Choroid plexus epithelial cell (primary cell): Measurements from ENCODE around the gene GLB1L.

Experiments used
- DNase-seq: peaks from one replicate; pipeline ENCODE4 v3.0.0-alpha.2; 2010; ENCODE audit warnings: low read depth
- H3K4me3 ChIP-seq: 2 replicates; pipeline ENCODE4 v1.5.1; 2011; ENCODE audit warnings: low read depth, mild to moderate bottlenecking, control low read depth, low read length, moderate library complexity
- TF ChIP-seq, protein P1 (sequence below): conservative IDR thresholded peaks from 2 replicates; pipeline ENCODE4 v1.5.1; 2011; ENCODE audit warnings: low read depth, mild to moderate bottlenecking, control low read depth, inconsistent platforms, low read length, moderate library complexity

The GLB1L gene

DNA sequence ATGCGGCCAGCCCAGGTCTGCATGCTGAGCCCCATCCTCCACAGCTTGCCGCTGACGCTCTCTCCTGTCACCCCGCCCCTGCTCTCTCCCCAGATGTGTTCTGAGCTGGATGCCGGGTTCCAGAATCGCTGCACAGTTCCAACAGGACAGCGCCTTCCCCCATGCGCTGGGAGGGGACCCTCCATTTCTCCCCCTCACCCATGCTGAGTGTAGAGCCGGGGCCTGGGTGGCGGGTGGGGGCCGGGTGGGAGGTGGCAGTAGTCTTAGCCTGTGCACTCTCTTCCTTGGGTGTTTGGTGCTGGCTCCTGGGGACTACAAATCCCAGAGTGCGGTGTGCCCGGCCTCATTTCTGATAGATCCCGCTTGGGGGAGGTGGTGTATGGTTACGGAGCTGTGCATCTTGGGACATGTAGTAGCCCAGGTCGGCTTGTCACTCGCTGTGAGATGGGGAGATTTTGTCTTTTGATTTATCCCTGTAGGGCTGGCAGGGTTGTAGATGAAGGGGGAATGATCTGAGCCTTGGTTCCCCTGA lies 40.7 kb upstream of the GLB1L start:
- DNase-seq: peak; percentile 83
- H3K4me3 ChIP-seq: no peak overlapping the region
- TF ChIP-seq, protein P1, sequence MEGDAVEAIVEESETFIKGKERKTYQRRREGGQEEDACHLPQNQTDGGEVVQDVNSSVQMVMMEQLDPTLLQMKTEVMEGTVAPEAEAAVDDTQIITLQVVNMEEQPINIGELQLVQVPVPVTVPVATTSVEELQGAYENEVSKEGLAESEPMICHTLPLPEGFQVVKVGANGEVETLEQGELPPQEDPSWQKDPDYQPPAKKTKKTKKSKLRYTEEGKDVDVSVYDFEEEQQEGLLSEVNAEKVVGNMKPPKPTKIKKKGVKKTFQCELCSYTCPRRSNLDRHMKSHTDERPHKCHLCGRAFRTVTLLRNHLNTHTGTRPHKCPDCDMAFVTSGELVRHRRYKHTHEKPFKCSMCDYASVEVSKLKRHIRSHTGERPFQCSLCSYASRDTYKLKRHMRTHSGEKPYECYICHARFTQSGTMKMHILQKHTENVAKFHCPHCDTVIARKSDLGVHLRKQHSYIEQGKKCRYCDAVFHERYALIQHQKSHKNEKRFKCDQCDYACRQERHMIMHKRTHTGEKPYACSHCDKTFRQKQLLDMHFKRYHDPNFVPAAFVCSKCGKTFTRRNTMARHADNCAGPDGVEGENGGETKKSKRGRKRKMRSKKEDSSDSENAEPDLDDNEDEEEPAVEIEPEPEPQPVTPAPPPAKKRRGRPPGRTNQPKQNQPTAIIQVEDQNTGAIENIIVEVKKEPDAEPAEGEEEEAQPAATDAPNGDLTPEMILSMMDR: no peak

DNA sequence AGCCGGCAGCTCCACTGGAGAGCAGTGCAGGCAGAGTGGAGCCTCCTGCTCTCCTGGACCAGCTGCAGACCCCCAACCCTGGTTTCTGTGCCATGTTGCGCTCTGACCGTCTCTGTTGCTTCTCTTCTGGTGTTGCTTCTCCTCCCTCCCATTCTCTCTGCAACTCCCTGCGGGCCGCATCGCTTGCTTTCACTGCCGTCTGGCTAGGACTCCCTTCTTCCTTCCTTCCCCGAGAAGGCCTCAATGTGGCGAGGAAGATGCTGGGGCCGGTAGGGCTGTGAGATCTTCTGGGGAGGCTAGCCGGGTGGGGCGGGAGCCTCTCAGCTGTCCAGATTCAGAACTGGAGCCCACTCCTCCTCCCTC lies 40.1 kb upstream of the GLB1L start:
- no peak for DNase-seq
- H3K4me3 ChIP-seq: no peak overlapping the region
- TF ChIP-seq, protein P1: no peak

DNA sequence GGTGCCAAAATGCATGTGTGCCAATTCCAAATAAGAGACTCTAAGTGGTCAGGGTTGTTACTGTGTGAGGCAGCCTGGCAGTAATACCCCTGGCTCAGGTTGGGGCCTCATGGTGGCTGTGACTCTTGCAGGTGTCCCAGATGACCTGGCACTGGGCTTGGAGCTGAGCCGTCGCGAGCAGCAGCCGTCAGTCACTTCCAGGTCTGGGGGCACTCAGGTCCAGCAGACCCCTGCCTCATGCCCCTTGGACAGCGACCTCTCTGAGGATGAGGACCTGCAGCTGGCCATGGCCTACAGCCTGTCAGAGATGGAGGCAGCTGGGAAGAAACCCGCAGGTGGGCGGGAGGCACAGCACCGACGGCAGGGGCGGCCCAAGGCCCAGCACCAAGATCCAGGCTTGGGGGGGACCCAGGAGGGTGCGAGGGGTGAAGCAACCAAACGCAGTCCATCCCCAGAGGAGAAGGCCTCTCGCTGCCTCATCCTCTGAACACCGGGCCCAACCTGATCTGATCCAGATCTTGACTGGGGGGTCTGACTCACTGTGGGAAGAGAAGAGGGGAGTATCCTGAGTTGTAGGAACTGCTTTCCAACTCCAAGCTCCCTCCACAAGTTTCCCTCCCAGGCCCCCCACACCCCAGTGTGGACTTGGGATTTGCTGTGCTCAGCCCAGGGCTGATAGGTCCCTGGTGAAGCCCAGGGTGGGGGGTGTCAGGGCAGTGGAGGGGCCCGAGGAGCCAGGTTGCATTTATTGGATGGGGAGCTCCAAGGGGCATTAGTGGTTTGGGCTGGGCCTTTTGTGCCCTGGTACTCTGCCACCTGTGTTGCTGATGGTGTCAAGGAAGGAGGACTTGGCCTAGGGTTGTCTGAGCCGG lies 39.5 kb upstream of the GLB1L start:
- H3K4me3 ChIP-seq: no peak overlapping the region
- TF ChIP-seq, protein P1: no peak
- no peak for DNase-seq

DNA sequence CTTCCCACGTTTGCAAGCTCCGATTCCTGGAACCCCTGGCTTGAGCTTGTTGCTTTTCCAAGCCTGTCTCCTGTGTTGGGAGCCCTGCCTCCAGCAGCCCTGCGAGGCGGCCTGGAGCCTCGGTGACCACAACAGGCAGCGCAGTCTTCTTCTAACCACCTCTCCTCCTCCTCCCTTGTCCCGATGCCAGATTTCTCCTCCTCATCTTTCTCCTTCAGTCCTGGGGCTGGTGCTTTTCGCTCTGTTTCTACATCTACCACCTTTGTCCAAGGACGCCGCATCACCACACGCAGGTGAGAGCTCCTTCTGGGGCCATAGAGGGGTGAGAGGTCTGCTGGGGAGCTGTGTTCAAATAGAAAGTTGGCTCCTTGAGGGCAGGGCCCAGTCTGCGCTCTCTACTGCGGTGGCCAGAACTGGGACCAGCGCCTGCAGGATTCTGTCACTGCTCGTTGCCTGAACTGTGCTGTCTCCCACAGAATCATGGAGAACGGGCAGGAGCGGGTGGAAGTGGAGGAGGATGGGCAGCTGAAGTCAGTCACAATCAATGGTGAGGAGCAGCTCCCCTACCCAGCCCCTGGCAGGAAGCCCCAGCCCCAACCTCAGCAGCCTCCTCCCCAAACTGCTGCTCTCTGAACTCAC lies 37.8 kb upstream of the GLB1L start:
- H3K4me3 ChIP-seq: no peak overlapping the region
- DNase-seq: no peak
- TF ChIP-seq, protein P1: no peak

DNA sequence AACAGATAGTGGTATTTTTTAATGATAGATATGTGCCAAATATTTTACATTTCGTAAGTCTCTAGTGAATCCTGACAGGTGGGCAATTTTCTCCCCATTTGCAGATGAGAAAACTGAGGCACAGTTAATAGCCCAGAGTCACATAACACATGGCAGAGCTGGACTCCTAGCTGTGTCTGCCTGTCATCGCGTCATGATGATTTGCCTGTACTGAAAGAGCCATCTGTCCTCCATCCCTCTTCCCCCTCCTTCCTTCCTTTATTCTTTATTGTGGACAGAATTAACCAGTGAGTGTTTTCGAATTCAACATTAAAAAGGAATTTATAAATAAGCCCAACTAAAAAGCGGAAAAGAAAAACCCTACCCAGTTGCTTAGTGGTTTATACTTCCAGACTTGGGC lies 37.1 kb upstream of the GLB1L start:
- TF ChIP-seq, protein P1: no peak
- no peak for DNase-seq
- H3K4me3 ChIP-seq: no peak overlapping the region

DNA sequence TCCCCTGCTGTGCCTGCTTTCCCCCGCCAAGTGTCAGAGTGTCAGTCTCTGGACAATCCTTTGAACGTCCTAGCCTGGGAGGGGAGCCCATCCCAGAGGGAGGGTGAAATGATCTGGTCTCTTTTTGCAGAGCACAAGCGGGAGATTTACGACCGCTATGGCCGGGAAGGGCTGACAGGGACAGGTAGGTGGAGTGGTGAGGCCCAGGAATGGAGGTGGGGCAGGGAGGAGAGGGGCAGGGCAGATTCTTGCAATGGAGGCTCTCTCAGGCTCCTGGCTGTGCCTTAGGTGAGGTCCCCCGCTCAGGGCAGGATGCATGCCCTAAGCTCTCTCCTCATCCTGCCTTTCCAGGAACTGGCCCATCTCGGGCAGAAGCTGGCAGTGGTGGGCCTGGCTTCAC lies 36.3 kb upstream of the GLB1L start:
- TF ChIP-seq, protein P1: no peak

More for the DNA sequence above, 36.3 kb upstream of the GLB1L start:
- DNase-seq: no peak
- H3K4me3 ChIP-seq: no peak overlapping the region
